HG02970 (cell line): ENCODE data around the gene CAMKK2.
"Not testable (repeated sequence)": the region's sequence is repeated elsewhere in the genome, so short reads cannot be mapped to it uniquely, and the experiment has no call there.

Source experiments
- ATAC-seq: cut with Tn5 transposase; IDR thresholded peaks from one replicate; pipeline ENCODE4 v1.9.1; 2021; ENCODE audit warnings: mild to moderate bottlenecking, moderate library complexity, moderate number of reproducible peaks; ENCODE audit not compliant: unreplicated experiment, low FRiP score

The CAMKK2 gene

GRCh38 chr12:121205491-121205890, 91.0 kb downstream of the CAMKK2 start:
- ATAC-seq, result no peak

GRCh38 chr12:121203482-121203881, 93.0 kb downstream of the CAMKK2 start:
- no peak for ATAC-seq

GRCh38 chr12:121202407-121203355, 93.8 kb downstream of the CAMKK2 start:
- no peak for ATAC-seq

- not testable (repeated sequence) for ATAC-seq
Measured at GRCh38 chr12:121201140-121201539, 95.4 kb downstream of the CAMKK2 start.

GRCh38 chr12:121198949-121199348, 97.6 kb downstream of the CAMKK2 start:
- no peak for ATAC-seq

GRCh38 chr12:121196902-121197301, 99.6 kb downstream of the CAMKK2 start:
- no peak for ATAC-seq

GRCh38 chr12:121191151-121191550, 105.4 kb downstream of the CAMKK2 start:
- no peak for ATAC-seq

- no peak for ATAC-seq
Measured at GRCh38 chr12:121190523-121191031, 105.9 kb downstream of the CAMKK2 start.

- ATAC-seq, result no peak
Measured at GRCh38 chr12:121189619-121190155, 106.8 kb downstream of the CAMKK2 start.

- ATAC-seq, result no peak
Measured at GRCh38 chr12:121189131-121189530, 107.4 kb downstream of the CAMKK2 start.

GRCh38 chr12:121188227-121188626, 108.3 kb downstream of the CAMKK2 start:
- no peak for ATAC-seq
